GM08714 (cell line): Measurements from ENCODE around the gene COL23A1.

Source experiments
- H3K4me3 ChIP-seq: fragments of 200-500 bp; sonication (Bioruptor generic); 2 replicates; pipeline ENCODE4 v1.5.1; 2014; ENCODE audit warnings: mild to moderate bottlenecking, low read length, inconsistent platforms
- ZNF274 ChIP-seq: IDR thresholded peaks from 2 replicates; pipeline ENCODE4 v1.6.1; 2012; ENCODE audit warnings: mild to moderate bottlenecking, low read depth, low read length

The COL23A1 gene

DNA sequence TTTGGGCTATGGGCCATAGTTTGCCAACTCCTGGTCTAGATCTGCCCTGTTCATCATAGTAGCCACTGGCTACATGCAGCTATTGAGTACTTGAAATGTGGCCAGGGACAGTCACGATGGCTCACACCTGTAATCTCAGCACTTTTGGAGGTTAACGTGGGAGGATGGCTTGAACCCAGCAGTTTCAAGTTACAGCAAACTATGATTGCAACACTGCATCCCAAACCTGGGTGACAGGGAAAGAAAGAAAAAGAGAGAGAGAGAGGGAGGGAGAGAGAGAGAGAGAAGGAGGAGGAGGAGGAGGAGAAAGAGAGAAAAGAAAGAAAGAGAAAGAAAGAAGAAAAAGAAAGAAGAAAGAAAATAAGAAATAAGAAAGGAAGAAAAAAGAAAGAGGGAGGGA, 397.9 kb downstream of the COL23A1 start:
- no peak overlapping the region for H3K4me3 ChIP-seq
- TF ChIP-seq ZNF274 = no peak

DNA sequence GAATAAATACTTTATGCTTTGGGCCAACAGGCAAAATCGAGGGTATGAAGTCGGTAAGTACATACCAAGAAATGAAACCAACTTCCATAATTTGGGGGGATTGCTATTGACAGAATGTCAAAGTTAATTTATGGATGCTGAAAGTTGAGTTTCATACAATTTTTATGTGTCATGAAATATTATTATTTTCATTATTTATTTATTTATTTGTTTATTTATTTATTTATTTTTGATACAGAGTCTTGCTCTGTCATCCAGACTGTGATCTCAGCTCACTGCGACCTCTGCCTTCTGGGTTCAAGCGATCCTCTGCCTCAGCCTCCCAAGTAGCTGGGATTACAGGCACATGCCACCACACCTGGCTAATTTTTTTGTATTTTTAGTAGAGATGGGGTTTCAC, 398.5 kb downstream of the COL23A1 start:
- no peak overlapping the region for H3K4me3 ChIP-seq
- no peak for TF ChIP-seq ZNF274

DNA sequence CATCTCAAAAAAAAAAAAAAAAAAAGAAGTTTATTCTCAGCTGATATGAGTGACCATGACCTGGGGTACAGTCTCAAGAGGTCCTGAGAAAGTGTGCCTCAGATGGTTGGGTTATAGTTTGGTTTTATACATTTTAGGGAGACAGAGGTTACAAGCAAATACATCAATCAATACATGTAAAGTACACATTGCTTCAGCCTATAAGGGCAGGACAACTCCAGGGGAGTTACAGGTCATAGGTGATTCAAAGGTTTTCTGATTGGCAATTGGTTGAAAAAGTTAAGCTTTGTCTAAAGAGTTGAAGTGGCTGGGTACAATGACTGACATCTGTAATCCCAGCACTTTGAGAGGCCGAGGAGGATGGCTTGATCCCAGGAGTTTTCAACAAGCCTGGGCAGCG, 400.8 kb downstream of the COL23A1 start:
- H3K4me3 ChIP-seq = no peak overlapping the region
- TF ChIP-seq ZNF274 = no peak
